Spleen (tissue), 11 donors: ENCODE data around the gene FBXO17. TPM values are rescaled to one million over a fixed set of nuclear protein-coding genes. Genes with fewer than 3 reads are reported as not detected.

Experiments used
- DNase-seq: peaks from one replicate; pipeline ENCODE4 v3.0.0-alpha.2; 2020
- H3K27ac ChIP-seq, 8 donors: fragments of 200-600 bp; sonication (generic) in 7 of 8; 1 replicate in 4 of 8; 2 replicates in 4 of 8; pipeline versions ENCODE4 v1.5.0 to v1.8.0; 2016 to 2021; ENCODE audit warnings: inconsistent platforms in 4 of 8, mild to moderate bottlenecking in 4 of 8, moderate library complexity in 1 of 8
- H3K27me3 ChIP-seq, 7 donors: fragments of 200-600 bp; sonication (generic) in 6 of 7; replicated peaks in 1 of 7; 1 replicate in 4 of 7; 2 replicates in 3 of 7; pipeline versions ENCODE4 v1.5.0 to v1.8.0; 2016 to 2021; ENCODE audit warnings: inconsistent platforms in 3 of 7, mild to moderate bottlenecking in 1 of 7
- H3K36me3 ChIP-seq, 6 donors: fragments of 200-600 bp; sonication (generic) in 5 of 6; 1 replicate in 4 of 6; 2 replicates in 2 of 6; pipeline versions ENCODE4 v1.5.0 to v1.8.0; 2016 to 2021; ENCODE audit warnings: inconsistent platforms in 2 of 6
- H3K4me1 ChIP-seq, 6 donors: fragments of 200-600 bp; sonication (generic) in 5 of 6; 1 replicate in 3 of 6; 2 replicates in 3 of 6; pipeline versions ENCODE4 v1.5.0 to v1.8.0; 2016 to 2021; ENCODE audit warnings: inconsistent platforms in 3 of 6
- H3K4me3 ChIP-seq, 8 donors: fragments of 200-600 bp; sonication (generic) in 7 of 8; 1 replicate in 4 of 8; 2 replicates in 4 of 8; pipeline versions ENCODE4 v1.5.0 to v1.8.0; 2016 to 2021; ENCODE audit warnings: inconsistent platforms in 4 of 8, mild to moderate bottlenecking in 4 of 8, moderate library complexity in 2 of 8
- H3K9me3 ChIP-seq, 8 donors: fragments of 200-600 bp; sonication (generic) in 7 of 8; 1 replicate in 4 of 8; 2 replicates in 4 of 8; pipeline versions ENCODE4 v1.5.0 to v1.8.0; 2016 to 2021; ENCODE audit warnings: inconsistent platforms in 4 of 8
- CTCF ChIP-seq, 11 experiments: fragments of 200-600 bp in 7 of 11; fragments of 450-650 bp in 4 of 11; sonication (generic) in 4 of 11; IDR thresholded peaks in 8 of 11; conservative IDR thresholded peaks in 3 of 11; 1 replicate in 7 of 11; 2 replicates in 4 of 11; pipeline versions ENCODE4 v1.4.0 to v1.8.0; 2016 to 2021; ENCODE audit warnings: antibody characterized with exemption in 11 of 11, inconsistent platforms in 4 of 11, mild to moderate bottlenecking in 1 of 11
- POLR2A ChIP-seq, 3 donors: fragments of 450-650 bp; IDR thresholded peaks; one replicate each; pipeline ENCODE4 v1.5.1; 2017; ENCODE audit warnings: antibody characterized with exemption in 3 of 3, mild to moderate bottlenecking in 1 of 3
- POLR2AphosphoS5 ChIP-seq, 3 donors: sonication (generic); formaldehyde crosslinking; IDR thresholded peaks; one replicate each; pipeline ENCODE4 v1.5.1; 2017; ENCODE audit warnings: antibody characterized with exemption in 3 of 3
- WGBS, 5 donors: extraction: QIAGEN DNeasy Blood & Tissue Kit in 3 of 5; methylation state at CpG; one replicate each; pipeline versions ENCODE4 v1.1.5 to v1.1.7; 2013 to 2018; 5-methylcytosine and 5-hydroxymethylcytosine counted together
- intact Hi-C: fragments of 100-400 bp; cut with DNase I; formaldehyde crosslinking; loops from one replicate; pipeline ENCODE4 v1.15.0; 2023; ENCODE audit warnings: low total_unique reads
- polyA plus RNA-seq, 3 donors: library from polyadenylated mRNA; stranded (reverse); fragments of 200-250 nt; gene quantifications; one replicate each; pipeline ENCODE4 v1.2.1, GENCODE V29; 2013
- total RNA-seq, 7 donors: library from RNA; depleted of rRNA in 3 of 7; stranded (reverse); fragments of >200 nt in 3 of 7; fragmentation: NEBNext Ultra II Directional in 4 of 7; extraction: Animal tissue kit (Norgen Biotek cat#: 25700) in 4 of 7; gene quantifications; one replicate each; pipeline versions ENCODE4 v1.1.0 to v1.2.1, GENCODE V29; 2016 to 2021
- donor health status: healthy with polysubstance abuse.
- donor health status: DM: no; HTN: no; CAD: no; lungs with moderate emphysema.
- donor health status: DM: no; HTN: no; CAD: no.
- donor health status: Bipolar disorder and iron deficiency.
- donor health status: healthy.
- donor health status: DM: no; HTN: no; CAD: no.
- donor health status: DM: yes; HTN: yes; CAD: no.

FBXO17 gene
- total and polyA plus RNA-seq, 10 donors: 0.91 to 7.7 (median 4.9) TPM

- intact Hi-C loops: no loop called here
- WGBS, 5 donors: 93 to 99% (median 96%) methylated on average over 18 to 29 of the region's 29 CpGs
- no peak for DNase-seq
- peak in 1 of 3 donors; percentile 40 for TF ChIP-seq POLR2AphosphoS5 (IDR thresholded peaks at IDR 0.05)
- no peak for TF ChIP-seq CTCF (IDR thresholded peaks at IDR 0.05 in 8 of 11, conservative IDR thresholded peaks at IDR 0.05 in 3 of 11)
- H3K4me3 ChIP-seq: no peak overlapping the region
- H3K36me3 ChIP-seq: peaks cover 0 to 68% (median 43%) of the 10 kb centered on the region in 6 donors
- H3K9me3 ChIP-seq: no peaks in the 10 kb centered on the region
- peaks cover 0 to 18% (median 4%) of the 10 kb centered on the region in 7 donors for H3K27me3 ChIP-seq
- no peak overlapping the region for H3K27ac ChIP-seq
- peaks cover 0 to 20% (median 1%) of the 10 kb centered on the region in 6 donors for H3K4me1 ChIP-seq
Measured at GRCh38 chr19:38907227-38907626, 68.3 kb downstream of the FBXO17 start.

- Histone ChIP-seq H3K27ac (no peak overlapping the region), H3K4me1 (peaks cover 2 to 35% (median 13%) of the 10 kb centered on the region in 6 donors), H3K36me3 (peaks cover 0 to 68% (median 43%) of the 10 kb centered on the region in 6 donors), H3K9me3 (no peaks in the 10 kb centered on the region), H3K27me3 (peaks cover 0 to 2% (median 0%) of the 10 kb centered on the region in 7 donors), H3K4me3 (no peak overlapping the region)
- WGBS, 5 donors: 90 to 99% (median 97%) methylated on average over 4 of the region's 4 CpGs
- DNase-seq: no peak
- TF ChIP-seq CTCF (IDR thresholded peaks at IDR 0.05 in 8 of 11, conservative IDR thresholded peaks at IDR 0.05 in 3 of 11) (no peak), POLR2AphosphoS5 (IDR thresholded peaks at IDR 0.05) (no peak), POLR2A (IDR thresholded peaks at IDR 0.05) (no peak)
- intact Hi-C loops: no loop called here
Measured at GRCh38 chr19:38905620-38906019, 69.9 kb downstream of the FBXO17 start.

GRCh38 chr19:38904581-38905539 is 70.7 kb downstream of the FBXO17 start:
- peak in 1 of 3 donors; percentile 27 for TF ChIP-seq POLR2AphosphoS5 (IDR thresholded peaks at IDR 0.05)
- no peak for TF ChIP-seq CTCF (IDR thresholded peaks at IDR 0.05 in 8 of 11, conservative IDR thresholded peaks at IDR 0.05 in 3 of 11)
- TF ChIP-seq POLR2A (IDR thresholded peaks at IDR 0.05): no peak
- 78 to 92% (median 90%) methylated on average over 15 to 35 of the region's 35 CpGs for WGBS, 5 donors

GRCh38 chr19:38901683-38902082 is 73.9 kb downstream of the FBXO17 start:
- DNase-seq: no peak
- H3K27ac ChIP-seq: no peak overlapping the region

More at GRCh38 chr19:38904581-38905539, 70.7 kb downstream of the FBXO17 start:
- no peaks in the 10 kb centered on the region for H3K27me3 ChIP-seq
- H3K9me3 ChIP-seq: no peaks in the 10 kb centered on the region
- peaks cover 6 to 42% (median 18%) of the 10 kb centered on the region in 6 donors for H3K4me1 ChIP-seq
- DNase-seq: no peak
- peaks cover 0 to 65% (median 43%) of the 10 kb centered on the region in 6 donors for H3K36me3 ChIP-seq
- intact Hi-C loops: no loop called here
- no peak overlapping the region for H3K4me3 ChIP-seq
- no peak overlapping the region for H3K27ac ChIP-seq

More at GRCh38 chr19:38901683-38902082, 73.9 kb downstream of the FBXO17 start:
- no peaks in the 10 kb centered on the region for H3K9me3 ChIP-seq
- peaks cover 0 to 37% (median 24%) of the 10 kb centered on the region in 6 donors for H3K36me3 ChIP-seq
- H3K27me3 ChIP-seq: no peaks in the 10 kb centered on the region
- H3K4me1 ChIP-seq: peaks cover 13 to 66% (median 38%) of the 10 kb centered on the region in 6 donors
- WGBS, 5 donors: 96 to 100% (median 100%) methylated on average over 1 of the region's 1 CpG
- intact Hi-C loops: no loop called here
- H3K4me3 ChIP-seq: no peak overlapping the region
- TF ChIP-seq POLR2AphosphoS5 (IDR thresholded peaks at IDR 0.05) (no peak), CTCF (IDR thresholded peaks at IDR 0.05 in 8 of 11, conservative IDR thresholded peaks at IDR 0.05 in 3 of 11) (no peak), POLR2A (IDR thresholded peaks at IDR 0.05) (no peak)
